HG03442 (cell line): ENCODE measurements around the gene GTPBP6.
"Not testable (repeated sequence)": the region's sequence is repeated elsewhere in the genome, so short reads cannot be mapped to it uniquely, and the experiment has no call there.

Experiments used
- ATAC-seq: cut with Tn5 transposase; IDR thresholded peaks from one replicate; pipeline ENCODE4 v1.9.1; 2021; ENCODE audit warnings: mild to moderate bottlenecking, moderate library complexity; ENCODE audit not compliant: unreplicated experiment

The GTPBP6 gene

DNA sequence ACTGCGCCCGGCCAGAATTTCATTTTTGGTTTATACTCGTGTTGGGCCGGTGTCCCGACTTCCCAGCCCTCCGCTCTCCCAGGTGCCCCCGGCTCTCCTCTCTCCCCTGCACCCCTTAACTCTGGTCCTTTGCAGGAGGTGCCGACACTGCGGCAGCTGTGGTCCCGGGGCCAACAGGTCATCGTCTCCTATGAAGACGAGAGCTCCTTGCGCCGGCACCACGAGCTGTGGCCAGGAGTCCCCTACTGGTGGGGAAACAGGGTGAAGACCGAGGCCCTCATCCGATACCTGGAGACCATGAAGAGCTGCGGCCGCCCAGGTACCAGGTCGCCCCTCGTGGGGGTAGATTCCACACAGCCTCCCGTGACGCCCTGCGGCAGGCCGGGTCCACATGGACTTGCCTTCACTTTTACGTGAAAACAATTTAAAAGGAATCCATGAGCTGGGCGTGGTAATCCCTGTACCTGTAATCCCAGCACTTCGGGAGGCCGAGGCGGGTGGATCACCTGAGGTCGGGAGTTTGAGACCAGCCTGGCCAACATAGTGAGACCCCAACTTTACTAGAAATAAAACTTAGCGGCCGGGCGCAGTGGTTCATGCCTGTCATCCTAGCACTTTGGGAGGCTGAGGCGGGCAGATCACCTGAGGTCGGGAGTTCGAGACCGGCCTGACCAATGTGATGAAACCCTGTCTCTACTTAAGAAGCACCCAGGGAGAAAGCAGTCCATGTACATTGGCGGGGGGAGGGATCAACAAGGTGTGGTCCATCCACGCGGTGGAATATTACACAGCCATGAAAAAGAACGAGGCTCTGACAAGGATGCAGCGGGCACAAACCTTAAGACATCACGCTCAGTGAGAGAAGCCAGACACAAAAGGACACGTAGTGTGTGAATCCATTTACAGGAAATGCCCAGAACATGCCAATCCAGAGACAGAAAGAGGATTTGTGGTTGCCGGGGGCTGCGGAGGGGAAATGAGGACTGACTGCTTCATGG, 25.4 kb downstream of the GTPBP6 start:
- ATAC-seq: no peak

DNA sequence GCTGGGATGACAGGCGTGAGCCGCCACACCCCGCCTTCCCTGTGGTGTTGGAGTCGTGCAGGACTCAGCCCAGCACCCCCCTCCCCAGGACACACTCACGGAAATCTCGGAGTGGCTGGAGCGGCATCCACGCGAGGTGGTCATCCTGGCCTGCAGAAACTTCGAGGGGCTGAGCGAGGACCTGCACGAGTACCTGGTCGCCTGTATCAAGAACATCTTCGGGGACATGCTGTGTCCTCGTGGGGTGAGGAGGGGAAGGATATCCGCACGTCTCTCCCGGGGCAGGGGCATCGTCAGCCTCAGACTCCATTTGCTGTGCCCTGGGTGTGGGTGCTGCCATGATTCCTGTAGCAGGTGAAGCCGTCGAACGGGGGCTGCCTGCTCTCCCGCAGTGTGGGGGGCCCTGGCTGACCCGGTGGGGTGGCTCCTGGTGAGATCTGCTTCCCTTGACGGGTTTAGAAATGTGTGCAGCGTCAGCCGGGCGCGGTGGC, 27.1 kb downstream of the GTPBP6 start:
- no peak for ATAC-seq

DNA sequence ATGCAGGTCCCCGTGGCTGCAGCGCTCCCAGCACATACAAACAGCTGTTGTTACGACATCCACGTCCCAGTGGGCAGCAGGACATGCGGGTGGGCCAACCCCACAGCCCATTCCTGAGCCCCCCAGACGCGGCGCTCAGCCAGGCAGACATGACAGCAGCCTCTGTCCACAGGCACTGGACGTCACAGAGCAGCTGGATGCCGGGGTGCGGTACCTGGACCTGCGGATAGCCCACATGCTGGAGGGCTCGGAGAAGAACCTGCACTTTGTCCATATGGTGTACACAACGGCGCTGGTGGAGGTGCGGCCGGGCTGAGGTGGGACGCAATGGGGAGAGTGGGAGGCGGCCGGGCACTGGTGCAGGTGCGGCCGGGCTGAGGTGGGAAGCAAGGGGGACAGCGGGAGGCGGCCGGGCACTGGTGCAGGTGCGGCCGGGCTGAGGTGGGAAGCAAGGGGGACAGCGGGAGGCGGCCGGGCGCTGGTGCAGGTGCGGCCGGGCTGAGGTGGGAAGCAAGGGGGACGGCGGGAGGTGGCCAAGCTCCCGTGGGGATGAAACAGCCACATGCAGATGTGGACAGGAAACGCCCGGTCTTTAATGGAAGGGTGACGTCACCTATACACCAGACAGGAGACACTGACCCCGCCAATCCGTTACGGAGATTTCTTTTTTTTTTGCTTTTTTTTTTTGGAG, 28.0 kb downstream of the GTPBP6 start:
- no peak for ATAC-seq

DNA sequence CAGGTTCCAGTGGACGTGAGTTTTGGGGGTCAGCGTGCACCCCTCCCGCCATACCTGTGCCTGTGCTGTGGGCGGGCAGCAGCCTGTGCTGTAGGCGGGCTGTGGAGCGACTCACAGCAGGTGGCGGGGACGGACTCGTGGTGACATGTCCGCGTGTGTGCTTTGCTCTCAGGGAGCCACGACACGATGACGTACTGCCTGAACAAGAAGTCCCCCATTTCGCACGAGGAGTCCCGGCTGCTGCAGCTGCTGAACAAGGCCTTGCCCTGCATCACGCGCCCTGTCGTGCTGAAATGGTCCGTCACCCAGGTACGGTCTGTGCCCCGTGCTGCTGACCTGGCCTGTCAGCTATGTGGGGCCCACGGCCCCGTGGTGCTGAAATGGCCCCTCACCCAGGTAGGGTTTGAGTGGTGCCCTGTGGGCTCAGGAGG, 30.0 kb downstream of the GTPBP6 start:
- no peak for ATAC-seq

DNA sequence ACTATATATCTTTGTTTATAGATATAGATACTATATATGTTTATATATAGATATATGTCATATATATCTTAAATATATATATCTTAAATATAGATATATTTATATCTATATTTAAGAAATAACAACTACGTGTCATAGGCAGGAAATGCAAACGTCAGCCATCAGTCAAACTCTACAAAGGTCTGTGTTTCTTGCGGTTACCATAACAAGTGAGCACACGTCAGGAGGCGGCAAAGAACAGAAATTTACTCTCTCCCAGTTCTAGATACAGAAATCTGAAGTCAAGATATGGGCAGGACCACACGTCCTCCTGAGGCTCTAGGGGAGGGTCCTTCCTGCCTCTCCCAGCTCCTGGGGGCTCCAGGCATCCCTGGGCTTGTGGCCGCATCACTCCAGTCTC, 30.9 kb downstream of the GTPBP6 start:
- no peak for ATAC-seq

DNA sequence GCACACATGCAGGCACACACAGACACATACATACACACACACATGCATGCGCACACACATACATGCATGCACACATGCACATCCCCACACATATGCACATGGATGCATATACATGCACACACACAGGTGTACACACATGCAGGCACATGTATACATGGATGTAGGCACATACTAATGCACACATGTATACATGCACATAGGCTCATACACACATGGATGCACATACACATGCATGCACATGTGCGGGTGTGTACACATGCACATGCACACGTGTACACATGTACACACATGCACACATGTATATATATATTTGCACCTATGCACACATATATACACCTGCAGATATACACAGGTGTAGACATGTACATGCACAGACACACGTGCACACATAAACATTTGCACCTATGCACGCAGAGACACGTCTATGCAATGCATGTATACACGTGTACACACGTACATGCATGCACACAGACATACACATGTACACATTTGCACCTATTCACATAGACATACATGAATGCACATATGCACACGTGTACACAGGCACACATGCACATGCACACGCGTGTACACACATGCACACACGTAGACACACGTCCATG, 33.4 kb downstream of the GTPBP6 start:
- no peak for ATAC-seq

DNA sequence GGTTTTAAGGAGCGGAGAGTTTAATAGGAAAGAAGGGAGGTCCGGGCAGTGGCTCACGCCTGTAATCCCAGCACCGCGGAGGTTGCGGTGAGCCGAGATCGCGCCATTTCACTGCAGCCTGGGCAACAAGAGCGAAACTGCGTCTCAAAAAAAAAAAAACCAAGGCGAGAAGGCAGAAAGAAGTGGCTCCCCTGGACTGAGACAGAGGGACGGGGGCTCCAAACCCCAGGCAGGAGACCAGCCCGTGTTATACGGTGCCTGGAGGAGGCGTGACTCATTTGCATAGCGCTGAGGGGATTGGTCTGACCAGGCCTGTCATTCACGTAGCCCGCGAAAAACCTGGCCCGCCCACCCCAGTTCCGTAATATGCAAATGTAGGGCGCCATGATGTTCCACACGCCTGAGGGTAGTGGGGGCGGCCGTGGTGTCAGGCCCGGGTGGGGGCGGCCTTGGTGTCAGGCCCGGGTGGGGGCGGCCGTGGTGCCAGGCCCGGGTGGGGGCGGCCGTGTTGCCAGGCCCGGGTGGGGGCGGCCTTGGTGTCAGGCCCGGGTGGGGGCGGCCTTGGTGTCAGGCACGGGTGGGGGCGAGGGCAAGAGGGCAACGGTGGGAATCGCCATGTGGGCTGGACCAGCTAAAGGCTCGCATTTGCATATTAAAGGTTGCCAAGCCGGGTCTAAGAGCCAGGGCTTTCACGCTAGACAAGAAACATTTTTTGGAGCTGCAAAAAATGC, 35.3 kb downstream of the GTPBP6 start:
- ATAC-seq: peak; percentile 96

DNA sequence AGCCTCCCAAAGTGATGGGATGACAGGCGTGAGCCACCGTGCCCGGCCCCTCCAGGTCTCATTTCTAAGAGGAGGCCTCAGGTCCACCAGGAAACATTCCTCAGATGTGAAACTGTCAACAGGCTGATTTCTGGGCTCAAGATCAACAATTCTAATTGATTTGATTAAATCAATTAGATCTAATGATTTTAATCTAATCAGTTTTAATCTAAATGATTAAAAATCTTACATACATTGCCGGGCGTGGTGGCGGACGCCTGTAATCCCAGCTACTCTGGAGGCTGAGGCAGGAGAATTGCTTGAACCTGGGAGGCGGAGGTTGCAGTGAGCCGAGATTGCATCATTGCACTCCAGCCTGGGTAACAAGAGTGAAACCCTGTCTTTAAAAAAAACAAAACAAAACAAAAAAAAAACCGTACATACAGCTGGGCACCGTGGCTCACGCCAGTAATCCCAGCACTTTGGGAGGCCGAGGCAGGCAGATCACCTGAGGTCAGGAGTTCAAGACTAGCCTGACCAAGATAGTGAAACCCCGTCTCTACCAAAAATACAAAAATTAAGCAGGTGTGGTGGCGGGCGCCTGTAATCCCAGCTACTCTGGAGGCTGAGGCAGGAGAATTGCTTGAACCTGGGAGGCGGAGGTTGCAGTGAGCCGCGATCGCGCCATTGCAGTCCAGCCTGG, 36.5 kb downstream of the GTPBP6 start:
- ATAC-seq: not testable (repeated sequence)

DNA sequence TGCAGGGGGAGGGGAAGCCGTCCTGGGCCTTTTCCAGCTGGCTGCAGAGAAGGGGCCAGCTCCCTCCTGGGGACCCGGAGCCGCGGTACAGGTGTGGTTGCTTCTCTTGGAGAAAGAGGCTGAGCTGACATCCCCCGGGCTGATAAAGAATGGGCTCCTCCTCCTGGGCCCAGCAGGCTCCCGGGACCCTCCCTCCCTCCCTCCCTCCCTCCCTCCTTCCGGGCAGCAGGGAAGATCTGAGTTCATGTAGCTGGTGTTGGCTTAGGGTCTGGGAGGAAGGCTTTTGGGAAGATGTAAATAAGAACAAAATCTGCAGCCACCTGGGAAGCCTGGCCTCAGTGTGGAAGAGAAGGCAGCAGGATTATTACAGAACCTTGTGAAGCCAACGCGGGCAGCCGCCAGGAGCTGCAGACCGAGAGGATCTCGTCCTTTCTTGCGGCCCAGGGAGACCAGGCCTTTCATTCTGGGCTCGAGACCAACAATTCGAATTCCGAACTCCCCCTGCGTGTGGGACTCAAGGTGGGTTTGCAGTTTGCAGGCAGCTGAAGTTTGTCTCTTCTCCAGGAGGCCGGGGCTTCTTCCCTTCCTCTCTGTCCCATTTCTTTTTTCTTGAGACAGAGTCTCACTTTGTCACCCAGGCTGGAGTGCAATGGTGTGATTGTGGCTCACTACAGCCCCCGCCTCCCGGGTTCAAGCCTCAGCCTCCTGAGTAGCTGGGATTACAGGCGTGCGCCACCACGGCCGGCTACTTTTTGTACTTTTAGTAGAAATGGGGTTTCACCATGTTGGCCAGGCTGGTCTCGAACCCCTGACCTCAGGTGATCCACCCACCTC, 37.2 kb downstream of the GTPBP6 start, which contains the start of gene PLCXD1:
Gene PLCXD1, plus strand, starts transcription at position 216 of the 834 bp plus-strand sequence. CDS start 2,807 bp downstream, outside the sequence.
- peak; percentile 34 for ATAC-seq

DNA sequence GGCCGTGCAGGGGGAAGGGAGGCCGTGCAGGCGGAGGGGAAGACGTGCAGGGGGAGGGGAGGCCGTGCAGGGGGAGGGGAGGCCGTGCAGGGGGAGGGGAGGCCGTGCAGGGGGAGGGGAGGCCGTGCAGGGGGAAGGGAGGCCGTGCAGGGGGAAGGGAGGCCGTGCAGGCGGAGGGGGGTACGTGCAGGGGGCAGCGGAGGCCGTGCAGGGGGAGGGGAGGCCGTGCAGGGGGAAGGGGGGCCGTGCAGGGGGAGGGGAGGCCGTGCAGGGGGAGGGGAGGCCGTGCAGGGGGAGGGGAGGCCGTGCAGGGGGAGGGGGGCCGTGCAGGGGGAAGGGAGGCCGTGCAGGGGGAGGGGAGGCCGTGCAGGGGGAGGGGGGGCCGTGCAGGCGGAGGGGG, 37.9 kb downstream of the GTPBP6 start:
- ATAC-seq: not testable (repeated sequence)

DNA sequence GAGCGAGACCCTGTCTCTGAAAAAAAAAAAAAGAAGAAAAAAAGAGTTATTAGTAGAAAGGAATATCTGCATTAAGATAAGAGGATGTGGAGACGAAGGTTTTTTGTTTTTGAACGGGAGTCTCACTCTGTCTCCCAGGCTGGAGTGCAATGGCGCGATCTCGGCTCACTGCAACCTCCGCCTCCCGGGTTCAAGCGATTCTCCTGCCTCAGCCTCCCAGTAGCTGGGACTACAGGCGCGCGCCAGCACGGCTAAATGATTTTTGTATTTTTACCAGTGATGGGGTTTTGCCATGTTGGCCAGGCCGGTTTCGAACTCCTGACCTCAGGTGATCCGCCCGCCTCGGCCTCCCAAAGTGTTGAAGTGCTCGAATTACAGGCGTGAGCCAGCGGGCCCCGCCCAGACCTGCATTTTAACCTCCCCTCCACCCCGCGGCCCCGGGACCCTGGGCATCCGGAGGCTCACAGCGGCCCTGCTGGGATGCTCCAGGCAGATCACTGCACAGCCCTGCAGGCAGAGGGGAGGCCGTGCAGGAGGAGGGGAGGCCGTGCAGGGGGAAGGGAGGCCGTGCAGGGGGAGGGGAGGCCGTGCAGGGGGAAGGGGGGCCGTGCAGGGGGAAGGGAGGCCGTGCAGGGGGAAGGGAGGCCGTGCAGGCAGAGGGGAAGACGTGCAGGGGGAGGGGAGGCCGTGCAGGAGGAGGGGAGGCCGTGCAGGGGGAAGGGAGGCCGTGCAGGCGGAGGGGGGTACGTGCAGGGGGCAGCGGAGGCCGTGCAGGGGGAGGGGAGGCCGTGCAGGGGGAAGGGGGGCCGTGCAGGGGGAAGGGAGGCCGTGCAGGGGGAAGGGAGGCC, 38.6 kb downstream of the GTPBP6 start:
- ATAC-seq: not testable (repeated sequence)

DNA sequence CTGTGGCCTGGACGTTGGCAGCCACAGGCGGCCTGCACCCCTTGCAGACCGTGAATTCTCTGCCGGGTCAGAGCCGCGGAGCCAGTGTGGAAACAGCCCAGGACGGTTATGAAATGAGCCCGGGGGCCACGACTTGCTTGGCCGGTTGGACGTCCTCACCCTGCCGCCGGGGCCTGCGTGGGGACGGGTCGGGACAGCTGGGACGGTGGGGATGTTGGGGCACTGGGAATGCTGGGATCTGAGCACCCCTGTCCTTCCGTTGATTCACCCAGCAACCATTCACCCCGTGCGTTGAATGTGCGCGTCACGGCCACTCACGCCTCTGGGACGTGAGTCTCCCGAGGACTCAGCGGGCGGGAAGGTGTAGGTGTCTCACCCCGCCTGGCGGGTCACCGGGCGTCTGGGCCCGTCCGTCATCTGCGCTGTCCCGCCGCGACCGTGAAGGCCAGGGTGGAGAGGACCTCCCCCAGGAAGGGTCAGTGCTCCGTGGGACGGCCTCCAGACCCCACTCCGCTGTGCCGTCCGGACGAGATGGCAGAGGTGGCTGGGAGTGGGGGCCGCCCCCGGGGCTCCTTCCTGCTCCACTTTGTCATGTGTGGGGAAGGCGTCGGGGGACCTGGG, 41.9 kb downstream of the GTPBP6 start:
- peak; percentile 15 for ATAC-seq

DNA sequence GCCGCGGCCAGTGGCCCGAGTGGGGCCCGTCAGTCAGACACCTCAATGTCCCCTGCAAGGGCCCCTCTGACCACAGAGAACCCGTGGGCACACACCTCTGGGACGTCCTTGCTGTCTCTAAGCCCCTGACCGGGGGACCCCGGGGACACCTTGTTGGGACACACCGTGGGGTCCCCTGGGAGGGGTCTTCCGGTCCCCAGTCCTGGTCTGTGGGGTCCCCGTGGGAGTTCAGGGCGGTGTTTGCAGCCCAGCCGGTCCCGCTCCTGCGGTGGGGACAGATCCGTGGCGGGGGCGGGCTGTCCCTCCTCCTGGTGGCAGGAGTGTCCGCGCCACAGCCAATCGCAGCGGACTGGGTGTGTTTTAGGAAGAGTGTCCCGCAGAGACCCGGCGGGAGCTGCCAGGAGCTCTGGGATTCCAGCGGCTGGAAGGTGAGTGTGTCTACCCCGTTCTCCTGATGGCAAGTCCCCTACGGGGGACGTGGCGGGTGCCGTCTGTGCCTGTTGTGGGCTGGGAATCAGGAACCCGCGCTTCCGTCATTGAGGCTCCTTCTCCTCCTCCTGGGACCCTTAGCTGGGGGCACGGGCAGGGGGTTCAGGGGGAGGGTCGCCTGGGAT, 42.5 kb downstream of the GTPBP6 start:
- ATAC-seq: peak; percentile 69

DNA sequence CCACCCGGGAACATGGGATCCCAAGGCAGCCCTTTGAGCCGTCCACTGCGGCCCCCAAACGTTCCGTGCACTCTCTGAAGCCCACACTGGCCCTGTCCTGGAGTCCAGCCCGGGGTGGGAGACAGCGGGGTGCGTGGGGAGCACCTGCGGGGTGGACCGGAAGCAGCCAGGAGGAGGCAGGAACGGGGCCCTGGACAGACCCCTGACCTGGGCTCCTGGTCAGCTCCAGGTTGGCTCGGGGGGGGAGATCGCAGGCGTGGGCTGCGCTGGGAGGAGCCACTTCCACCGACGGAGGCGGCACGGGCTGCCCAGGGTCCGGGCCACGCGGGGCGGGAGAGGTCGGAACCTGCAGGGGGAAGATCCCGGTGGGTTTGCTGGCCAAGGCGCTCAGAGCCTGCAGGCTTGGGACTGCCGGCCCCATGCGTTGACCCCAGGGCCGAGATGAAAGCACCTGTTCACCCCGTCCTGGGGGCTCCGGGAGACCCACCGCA, 43.1 kb downstream of the GTPBP6 start:
- ATAC-seq: peak; percentile 9

DNA sequence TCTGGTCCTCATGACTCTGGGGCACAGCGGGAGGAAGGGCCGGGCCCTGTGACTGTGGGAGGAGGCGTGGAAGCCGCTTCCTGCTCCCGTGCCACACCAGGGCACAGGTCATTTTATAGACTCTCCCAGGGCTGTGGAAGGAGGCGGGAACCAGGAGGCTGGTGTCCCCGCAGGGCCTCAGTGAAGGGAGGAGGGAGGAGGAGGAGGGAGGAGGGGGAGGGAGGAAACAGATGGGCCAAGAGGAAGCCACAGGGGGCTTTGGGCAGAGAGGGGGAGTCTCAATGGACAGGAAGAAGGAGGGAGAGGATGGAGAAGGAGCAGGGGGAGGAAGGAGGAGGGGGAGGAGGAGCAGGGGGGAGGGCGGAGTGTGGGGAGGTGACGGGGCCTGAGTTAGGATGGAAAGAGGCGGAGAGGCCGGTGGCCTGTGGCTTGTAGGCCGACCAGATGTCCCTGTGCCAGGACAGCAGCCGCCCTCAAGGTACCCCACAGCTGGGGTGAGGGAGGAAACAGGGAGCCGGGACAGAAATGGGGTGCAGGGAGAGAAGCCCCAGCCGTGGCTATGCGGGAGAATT, 43.6 kb downstream of the GTPBP6 start:
- no peak for ATAC-seq

DNA sequence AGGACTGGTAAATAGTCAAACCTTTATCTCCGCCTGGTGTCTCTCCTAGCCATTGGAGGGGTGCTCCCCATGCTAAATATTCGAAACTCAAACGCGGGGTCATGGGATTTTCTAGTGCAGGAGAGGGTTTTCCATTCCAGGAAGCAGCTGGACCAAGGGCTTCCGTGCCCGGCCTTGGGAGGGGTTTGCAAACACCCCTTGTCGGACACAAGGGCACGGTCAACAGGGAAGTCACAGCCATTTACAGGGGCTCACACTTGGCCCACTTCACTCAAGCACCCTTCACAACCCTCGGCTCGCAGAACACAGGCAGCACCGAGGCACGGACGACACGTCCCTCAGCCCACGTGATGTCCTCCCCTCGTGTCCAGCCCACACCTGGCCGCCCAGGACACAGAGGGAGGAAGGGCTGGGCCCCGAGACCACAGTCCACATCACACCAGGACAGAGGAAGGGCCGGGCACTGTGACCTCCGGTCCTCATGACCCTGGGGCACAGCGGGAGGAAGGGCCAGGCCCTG, 47.7 kb downstream of the GTPBP6 start:
- no peak for ATAC-seq
